Measurements from ENCODE around the gene LAPTM5.
"Not testable (repeated sequence)": the region's sequence is repeated elsewhere in the genome, so short reads cannot be mapped to it uniquely, and the experiment has no call there.

Gene LAPTM5

GRCh38 chr1:30691480-30691879 is 66.1 kb downstream of the LAPTM5 start:
- no peak for DNase-seq

GRCh38 chr1:30689901-30690645 is 67.5 kb downstream of the LAPTM5 start:
- DNase-seq, result no peak

GRCh38 chr1:30688920-30689794 is 68.4 kb downstream of the LAPTM5 start:
- no peak for DNase-seq

- DNase-seq, result not testable (repeated sequence)
Observed at GRCh38 chr1:30688516-30688915, 69.1 kb downstream of the LAPTM5 start.

GRCh38 chr1:30687886-30688285 is 69.7 kb downstream of the LAPTM5 start:
- DNase-seq, result no peak

GRCh38 chr1:30686236-30686935 is 71.2 kb downstream of the LAPTM5 start:
- no peak for DNase-seq

- no peak for DNase-seq
Observed at GRCh38 chr1:30685796-30686165, 71.8 kb downstream of the LAPTM5 start.

GRCh38 chr1:30684881-30685795 is 72.4 kb downstream of the LAPTM5 start:
- DNase-seq, result no peak

GRCh38 chr1:30684259-30684658 is 73.3 kb downstream of the LAPTM5 start:
- no peak for DNase-seq

- no peak for DNase-seq
Observed at GRCh38 chr1:30683699-30684098, 73.9 kb downstream of the LAPTM5 start.
